Measurements from ENCODE around the gene UFSP2. TPM values are rescaled to one million over a fixed set of nuclear protein-coding genes. Genes with fewer than 3 reads are reported as not detected.

The UFSP2 gene
- total RNA-seq, 1 donor, result 42.7 TPM

DNA sequence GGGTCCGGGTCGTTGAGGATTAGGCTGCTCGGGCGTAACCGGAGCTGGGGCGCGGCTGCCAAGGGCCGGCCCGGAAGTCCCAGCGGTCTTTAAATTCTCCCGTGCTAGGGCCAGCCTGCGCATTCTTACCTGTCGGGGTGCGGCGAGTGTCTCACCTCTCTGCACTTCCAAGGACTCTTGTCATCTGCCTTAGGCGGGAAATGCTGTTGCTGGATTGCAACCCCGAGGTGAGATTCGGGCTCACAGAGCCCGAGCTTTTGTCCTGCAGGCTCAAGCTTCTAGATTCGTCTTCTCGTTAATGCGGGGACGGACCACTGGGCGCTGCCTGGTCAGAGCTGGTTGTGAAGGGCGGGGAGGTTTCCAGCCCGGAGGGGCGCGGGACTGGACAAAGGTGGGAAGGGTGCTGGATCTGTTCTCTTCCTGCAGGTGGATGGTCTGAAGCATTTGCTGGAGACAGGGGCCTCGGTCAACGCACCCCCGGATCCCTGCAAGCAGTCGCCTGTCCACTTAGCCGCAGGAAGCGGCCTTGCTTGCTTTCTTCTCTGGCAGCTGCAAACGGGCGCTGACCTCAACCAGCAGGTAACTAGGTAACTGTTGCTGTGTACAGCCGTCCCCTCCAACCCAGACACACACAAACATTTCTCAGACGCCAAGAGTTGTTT, 28.9 kb downstream of the UFSP2 start, which contains the start of gene ANKRD37:
Gene ANKRD37 (plus strand): TSS at position 118 of the 662 bp plus-strand sequence. CDS start 83 bp downstream, at position 201.
- TF ChIP-seq, protein P1, sequence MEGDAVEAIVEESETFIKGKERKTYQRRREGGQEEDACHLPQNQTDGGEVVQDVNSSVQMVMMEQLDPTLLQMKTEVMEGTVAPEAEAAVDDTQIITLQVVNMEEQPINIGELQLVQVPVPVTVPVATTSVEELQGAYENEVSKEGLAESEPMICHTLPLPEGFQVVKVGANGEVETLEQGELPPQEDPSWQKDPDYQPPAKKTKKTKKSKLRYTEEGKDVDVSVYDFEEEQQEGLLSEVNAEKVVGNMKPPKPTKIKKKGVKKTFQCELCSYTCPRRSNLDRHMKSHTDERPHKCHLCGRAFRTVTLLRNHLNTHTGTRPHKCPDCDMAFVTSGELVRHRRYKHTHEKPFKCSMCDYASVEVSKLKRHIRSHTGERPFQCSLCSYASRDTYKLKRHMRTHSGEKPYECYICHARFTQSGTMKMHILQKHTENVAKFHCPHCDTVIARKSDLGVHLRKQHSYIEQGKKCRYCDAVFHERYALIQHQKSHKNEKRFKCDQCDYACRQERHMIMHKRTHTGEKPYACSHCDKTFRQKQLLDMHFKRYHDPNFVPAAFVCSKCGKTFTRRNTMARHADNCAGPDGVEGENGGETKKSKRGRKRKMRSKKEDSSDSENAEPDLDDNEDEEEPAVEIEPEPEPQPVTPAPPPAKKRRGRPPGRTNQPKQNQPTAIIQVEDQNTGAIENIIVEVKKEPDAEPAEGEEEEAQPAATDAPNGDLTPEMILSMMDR (IDR thresholded peaks at IDR 0.05; ENCODE audit: insufficient read depth, low read depth, low read length), result no peak
- H3K4me3 ChIP-seq (ENCODE audit: low read depth, low read length), result peak within 1 kb of the TSS; percentile 80
- DNase-seq (ENCODE audit: low read depth), result no peak

DNA sequence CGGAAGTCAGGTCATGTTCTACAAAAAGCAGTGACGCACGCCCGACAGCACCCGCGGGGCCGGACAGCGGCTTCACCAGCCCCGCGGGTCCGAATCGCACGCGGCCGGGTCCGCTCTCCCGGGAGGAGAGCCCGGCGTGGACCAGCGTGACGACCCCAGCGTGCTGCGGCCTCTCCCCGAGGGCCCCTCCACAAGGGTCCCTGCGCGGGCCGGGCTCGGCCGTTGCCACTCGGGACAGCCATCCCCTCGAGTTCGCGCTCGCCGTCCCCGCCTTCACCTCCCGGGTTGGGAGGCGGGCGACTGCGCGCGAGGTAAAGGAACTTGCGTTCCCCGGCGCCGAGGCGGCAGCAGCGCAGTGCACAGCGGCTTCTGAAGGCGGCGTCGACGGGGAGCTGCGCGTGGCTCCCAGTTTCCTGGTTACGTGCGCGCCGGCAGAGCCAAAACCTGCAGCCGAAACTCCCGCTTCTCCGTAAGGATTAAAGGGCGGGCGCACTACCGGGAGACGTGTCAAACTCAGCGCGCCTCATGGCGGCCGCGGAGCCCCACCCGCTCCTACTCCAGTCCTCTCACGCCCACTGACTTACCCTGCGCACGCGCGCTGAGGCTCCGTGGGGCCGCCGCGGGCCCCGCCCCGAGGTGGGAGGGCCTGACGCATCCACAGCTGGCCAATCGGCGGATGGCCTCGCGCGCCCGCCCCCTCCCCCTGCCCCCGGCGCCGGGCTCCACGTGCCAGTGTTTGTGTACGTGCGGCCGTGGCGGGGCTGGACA, 29.6 kb downstream of the UFSP2 start:
- TF ChIP-seq, protein P1 (IDR thresholded peaks at IDR 0.05; ENCODE audit: insufficient read depth, low read depth, low read length), result no peak
- DNase-seq (ENCODE audit: low read depth), result peak; percentile 98
- H3K4me3 ChIP-seq (ENCODE audit: low read depth, low read length), result peak overlapping the region; percentile 80

GRCh38 chr4:185395238-185395955, 30.4 kb downstream of the UFSP2 start, which contains the start of gene LRP2BP:
Gene LRP2BP (minus strand): TSS chr4:185395924. CDS start chr4:185378186, 17,738 bp downstream.
- H3K4me3 ChIP-seq (ENCODE audit: low read depth, low read length), result peak within 1 kb of the TSS; percentile 80
- DNase-seq (ENCODE audit: low read depth), result peak; percentile 44
- TF ChIP-seq, protein P1 (IDR thresholded peaks at IDR 0.05; ENCODE audit: insufficient read depth, low read depth, low read length), result no peak

GRCh38 chr4:185394568-185395237, 31.1 kb downstream of the UFSP2 start:
- no peak for DNase-seq (ENCODE audit: low read depth)
- H3K4me3 ChIP-seq (ENCODE audit: low read depth, low read length), result peak overlapping the region; percentile 80
- TF ChIP-seq, protein P1 (IDR thresholded peaks at IDR 0.05; ENCODE audit: insufficient read depth, low read depth, low read length), result no peak

GRCh38 chr4:185392156-185392555, 33.6 kb downstream of the UFSP2 start:
- TF ChIP-seq, protein P1 (IDR thresholded peaks at IDR 0.05; ENCODE audit: insufficient read depth, low read depth, low read length), result no peak
- DNase-seq (ENCODE audit: low read depth), result no peak
- no peak overlapping the region for H3K4me3 ChIP-seq (ENCODE audit: low read depth, low read length)

GRCh38 chr4:185390941-185391340, 34.8 kb downstream of the UFSP2 start:
- DNase-seq (ENCODE audit: low read depth), result no peak
- H3K4me3 ChIP-seq (ENCODE audit: low read depth, low read length), result no peak overlapping the region
- TF ChIP-seq, protein P1 (IDR thresholded peaks at IDR 0.05; ENCODE audit: insufficient read depth, low read depth, low read length), result no peak

Measured in fibroblast of villous mesenchyme (primary cell).